ENCODE measurements around the gene ETS2. TPM values are rescaled to one million over a fixed set of nuclear protein-coding genes. Genes with fewer than 3 reads are reported as not detected.

The ETS2 gene
- total RNA-seq, 2 experiments from 2014 or later = 28.1 to 29.7 TPM

GRCh38 chr21:38787461-38788274 is 18.1 kb upstream of the ETS2 start:
- ChIA-PET CTCF (interaction anchor here (0.7 to 1.4 kb wide), 2 partner anchors 10 to 12 kb away, joined by 3 to 5 read pairs; no protein-coding TSS in a partner anchor), POLR2A (interaction anchor here (0.7 to 1.2 kb wide), 3 partner anchors 10 to 19 kb away, joined by 3 to 6 read pairs (median 3); no protein-coding TSS in a partner anchor)
- Mint-ChIP-seq H3K36me3 (ENCODE audit: low read depth) (peaks cover 4% of the 10 kb centered on the region), H3K4me3 (no peak overlapping the region), H3K27me3 (no peaks in the 10 kb centered on the region), H3K4me1 (ENCODE audit: low read depth) (peaks cover 4% of the 10 kb centered on the region), H3K9me3 (peaks cover 6% of the 10 kb centered on the region), H3K27ac (no peak overlapping the region)
- DNase-seq (peak; percentile 19), ATAC-seq (peak; percentile 55)
- intact Hi-C loops (cut with micrococcal nuclease) = no loop called here
- TF ChIP-seq CTCF (IDR thresholded peaks at IDR 0.05) = no peak

- Mint-ChIP-seq H3K27ac (no peak overlapping the region), H3K4me3 (no peak overlapping the region), H3K4me1 (ENCODE audit: low read depth) (peaks cover 4% of the 10 kb centered on the region), H3K36me3 (ENCODE audit: low read depth) (no peaks in the 10 kb centered on the region), H3K27me3 (no peaks in the 10 kb centered on the region), H3K9me3 (peaks cover 2% of the 10 kb centered on the region)
- ChIA-PET CTCF (interaction anchor here (1.4 kb wide), 1 partner anchor 11 kb away, joined by 3 read pairs; no protein-coding TSS in a partner anchor), POLR2A (interaction anchor here (1.0 to 1.2 kb wide), 2 partner anchors 10 to 20 kb away, joined by 3 to 6 read pairs; no protein-coding TSS in a partner anchor)
- DNase-seq = no peak
- no peak for TF ChIP-seq CTCF (IDR thresholded peaks at IDR 0.05)
- intact Hi-C loops (cut with micrococcal nuclease) = no loop called here
- ATAC-seq = no peak
Measured at GRCh38 chr21:38788275-38788905, 17.3 kb upstream of the ETS2 start.

- no peak for TF ChIP-seq CTCF (IDR thresholded peaks at IDR 0.05)
- peaks cover 4% of the 10 kb centered on the region for H3K4me1 Mint-ChIP-seq (ENCODE audit: low read depth)
- ChIA-PET CTCF (no interaction called here), POLR2A (no interaction called here)
- DNase-seq (no peak), ATAC-seq (no peak)
- intact Hi-C loops (cut with micrococcal nuclease) = no loop called here
- H3K27me3 Mint-ChIP-seq = no peaks in the 10 kb centered on the region
- H3K36me3 Mint-ChIP-seq (ENCODE audit: low read depth) = no peaks in the 10 kb centered on the region
- H3K9me3 Mint-ChIP-seq = peaks cover under 1% of the 10 kb centered on the region
- no peak overlapping the region for H3K4me3 Mint-ChIP-seq
- no peak overlapping the region for H3K27ac Mint-ChIP-seq
Measured at GRCh38 chr21:38789275-38789674, 16.5 kb upstream of the ETS2 start.

GRCh38 chr21:38790059-38790458 is 15.7 kb upstream of the ETS2 start:
- no peaks in the 10 kb centered on the region for H3K36me3 Mint-ChIP-seq (ENCODE audit: low read depth)
- no peak for DNase-seq
- ChIA-PET POLR2A (no interaction called here), CTCF (no interaction called here)
- H3K4me1 Mint-ChIP-seq (ENCODE audit: low read depth) = peaks cover 4% of the 10 kb centered on the region
- no peak overlapping the region for H3K4me3 Mint-ChIP-seq
- no peak for ATAC-seq
- intact Hi-C loops (cut with micrococcal nuclease) = no loop called here
- H3K9me3 Mint-ChIP-seq = no peaks in the 10 kb centered on the region
- H3K27me3 Mint-ChIP-seq = no peaks in the 10 kb centered on the region
- TF ChIP-seq CTCF (IDR thresholded peaks at IDR 0.05) = no peak
- no peak overlapping the region for H3K27ac Mint-ChIP-seq

- intact Hi-C loops (cut with micrococcal nuclease) = no loop called here
- Mint-ChIP-seq H3K4me3 (no peak overlapping the region), H3K36me3 (ENCODE audit: low read depth) (no peaks in the 10 kb centered on the region), H3K27me3 (no peaks in the 10 kb centered on the region), H3K27ac (no peak overlapping the region), H3K9me3 (no peaks in the 10 kb centered on the region), H3K4me1 (ENCODE audit: low read depth) (peaks cover 4% of the 10 kb centered on the region)
- POLR2A ChIA-PET = no interaction called here
- CTCF ChIA-PET = no interaction called here
- DNase-seq (no peak), ATAC-seq (no peak)
- TF ChIP-seq CTCF (IDR thresholded peaks at IDR 0.05) = no peak
Measured at GRCh38 chr21:38790961-38791360, 14.8 kb upstream of the ETS2 start.

Data from activated CD8-positive, alpha-beta T cell treated with anti-CD3 and anti-CD28 coated beads for 36 hours (primary cell).